Testis (tissue), 3 donors: Measurements from ENCODE around the gene LZTS2. TPM values are rescaled to one million over a fixed set of nuclear protein-coding genes. Genes with fewer than 3 reads are reported as not detected.

Experiments
- DNase-seq: peaks from one replicate; pipeline ENCODE4 v3.0.0-alpha.2; 2019
- H3K27ac ChIP-seq, 2 donors: fragments of 200-600 bp; sonication (generic); one replicate each; pipeline ENCODE4 v1.5.1; 2019
- H3K27me3 ChIP-seq: fragments of 200-600 bp; sonication (generic); one replicate; pipeline ENCODE4 v1.5.1; 2019
- H3K36me3 ChIP-seq: fragments of 200-600 bp; sonication (generic); one replicate; pipeline ENCODE4 v1.5.1; 2017; ENCODE audit warnings: low read depth; ENCODE audit errors: missing control alignments
- H3K4me1 ChIP-seq: fragments of 200-600 bp; sonication (generic); one replicate; pipeline ENCODE4 v1.5.1; 2019
- H3K4me3 ChIP-seq, 2 donors: fragments of 200-600 bp; sonication (generic); one replicate each; pipeline ENCODE4 v1.5.1; 2017 to 2019
- H3K9me3 ChIP-seq: fragments of 200-600 bp; sonication (generic); one replicate; pipeline ENCODE4 v1.5.1; 2017
- CTCF ChIP-seq, 3 experiments: fragments of 450-650 bp in 2 of 3; fragments of 200-600 bp in 1 of 3; sonication (generic) in 1 of 3; IDR thresholded peaks; one replicate each; pipeline ENCODE4 v1.5.1; 2016 to 2019; ENCODE audit warnings: antibody characterized with exemption in 3 of 3, mild to moderate bottlenecking in 2 of 3, moderate library complexity in 1 of 3
- POLR2A ChIP-seq: fragments of 450-650 bp; IDR thresholded peaks from one replicate; pipeline ENCODE4 v1.6.1; 2017; ENCODE audit warnings: antibody characterized with exemption, mild to moderate bottlenecking, moderate library complexity
- WGBS, 2 donors: methylation state at CpG; one replicate each; pipeline ENCODE4 v1.1.5; 2018; 5-methylcytosine and 5-hydroxymethylcytosine counted together
- intact Hi-C: fragments of 100-400 bp; cut with DNase I; formaldehyde crosslinking; loops from one replicate; pipeline ENCODE4 v1.15.1; 2023; ENCODE audit warnings: low total_unique reads
- polyA plus RNA-seq: library from polyadenylated mRNA; stranded (reverse); fragments of 350-450 nt; fragmentation: Illumina TruSeq; extraction: RNeasy Lipid Tissue Mini Kit (QIAGEN cat#74804); gene quantifications from one replicate; pipeline ENCODE4 v1.2.3, GENCODE V29; 2014; ENCODE audit warnings: low read depth, low replicate concordance; ENCODE audit not compliant: insufficient read depth
- total RNA-seq, 2 donors: library from RNA; depleted of rRNA; stranded (reverse); fragments of >200 nt; gene quantifications; one replicate each; pipeline ENCODE4 v1.2.3, GENCODE V29; 2016

LZTS2 gene
- total and polyA plus RNA-seq, 3 donors from 2014 or later: 65.9 to 158 (median 133) TPM

GRCh38 chr10:101047268-101047667 lies 47.7 kb downstream of the LZTS2 start:
- Histone ChIP-seq H3K27ac (no peak overlapping the region), H3K9me3 (no peaks in the 10 kb centered on the region), H3K4me3 (no peak overlapping the region), H3K4me1 (peaks cover 17% of the 10 kb centered on the region), H3K36me3 (no peaks in the 10 kb centered on the region), H3K27me3 (no peaks in the 10 kb centered on the region)
- intact Hi-C loops: no loop called here
- no peak for TF ChIP-seq CTCF (IDR thresholded peaks at IDR 0.05)
- no peak for TF ChIP-seq POLR2A
- WGBS, 2 donors: 20 to 27% methylated on average over 16 of the region's 16 CpGs
- DNase-seq: no peak

GRCh38 chr10:101047961-101048892 lies 48.6 kb downstream of the LZTS2 start:
- no peaks in the 10 kb centered on the region for H3K9me3 ChIP-seq
- H3K4me1 ChIP-seq: peaks cover 14% of the 10 kb centered on the region
- no peaks in the 10 kb centered on the region for H3K36me3 ChIP-seq
- no peak overlapping the region for H3K4me3 ChIP-seq
- no peak for DNase-seq
- intact Hi-C loops: no loop called here
- H3K27me3 ChIP-seq: no peaks in the 10 kb centered on the region
- no peak overlapping the region for H3K27ac ChIP-seq
- 17 to 19% methylated on average over 49 to 62 of the region's 62 CpGs for WGBS, 2 donors
- no peak for TF ChIP-seq POLR2A

- intact Hi-C loops: no loop called here
- peak; percentile 80 for DNase-seq
- TF ChIP-seq CTCF (IDR thresholded peaks at IDR 0.05) (peak; percentile 49 to 89 (median 70)), POLR2A (no peak)
- Histone ChIP-seq H3K4me1 (peaks cover 9% of the 10 kb centered on the region), H3K4me3 (no peak overlapping the region), H3K36me3 (no peaks in the 10 kb centered on the region), H3K27ac (no peak overlapping the region), H3K27me3 (no peaks in the 10 kb centered on the region), H3K9me3 (no peaks in the 10 kb centered on the region)
- whole genome bisulfite sequencing, 2 donors: 12% methylated on average over 27 to 40 of the region's 42 CpGs
These were observed 50.8 kb downstream of the LZTS2 start for GRCh38 chr10:101050208-101051069.

- TF ChIP-seq POLR2A: no peak
- no peak for TF ChIP-seq CTCF (IDR thresholded peaks at IDR 0.05)
- no peaks in the 10 kb centered on the region for H3K9me3 ChIP-seq
- intact Hi-C loops: no loop called here
- no peak overlapping the region for H3K27ac ChIP-seq
- no peaks in the 10 kb centered on the region for H3K27me3 ChIP-seq
- peaks cover 9% of the 10 kb centered on the region for H3K4me1 ChIP-seq
- 95% methylated on average over 3 of the region's 3 CpGs for WGBS, 2 donors
- no peak overlapping the region for H3K4me3 ChIP-seq
- H3K36me3 ChIP-seq: no peaks in the 10 kb centered on the region
- DNase-seq: no peak
These were observed 52.7 kb downstream of the LZTS2 start for GRCh38 chr10:101052285-101052684.

GRCh38 chr10:101053516-101053915 lies 53.9 kb downstream of the LZTS2 start:
- Histone ChIP-seq H3K9me3 (no peaks in the 10 kb centered on the region), H3K4me1 (peaks cover 9% of the 10 kb centered on the region), H3K4me3 (no peak overlapping the region), H3K27ac (no peak overlapping the region), H3K27me3 (no peaks in the 10 kb centered on the region), H3K36me3 (no peaks in the 10 kb centered on the region)
- DNase-seq: no peak
- intact Hi-C loops: no loop called here
- TF ChIP-seq CTCF (IDR thresholded peaks at IDR 0.05) (no peak), POLR2A (no peak)
